Fibroblast of peridontal ligament (primary cell): ENCODE results near the gene ADAMTS20.

Experiments
- DNase-seq: peaks from one replicate; pipeline ENCODE4 v3.0.0-alpha.2; 2010; ENCODE audit errors: extremely low read depth

Gene ADAMTS20

DNA sequence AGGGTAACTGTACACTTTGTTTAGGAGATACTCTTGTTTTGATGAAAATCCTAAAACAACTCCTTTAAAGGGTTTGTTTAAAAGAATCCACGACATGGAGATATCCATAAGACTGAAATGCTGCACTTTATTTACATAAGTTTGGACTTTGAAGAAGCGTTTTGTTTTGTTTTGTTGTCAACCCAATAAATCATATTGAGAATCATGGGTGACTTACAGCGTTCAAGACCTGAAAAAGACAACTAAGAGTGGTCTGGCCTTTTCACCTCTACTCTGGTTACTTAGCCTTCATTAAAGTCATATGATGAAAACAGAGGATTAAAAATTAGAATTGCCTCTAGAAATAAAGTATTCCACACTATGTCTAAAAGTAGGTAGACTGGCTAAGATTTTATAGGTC, 234.8 kb downstream of the ADAMTS20 start:
- no peak for DNase-seq

DNA sequence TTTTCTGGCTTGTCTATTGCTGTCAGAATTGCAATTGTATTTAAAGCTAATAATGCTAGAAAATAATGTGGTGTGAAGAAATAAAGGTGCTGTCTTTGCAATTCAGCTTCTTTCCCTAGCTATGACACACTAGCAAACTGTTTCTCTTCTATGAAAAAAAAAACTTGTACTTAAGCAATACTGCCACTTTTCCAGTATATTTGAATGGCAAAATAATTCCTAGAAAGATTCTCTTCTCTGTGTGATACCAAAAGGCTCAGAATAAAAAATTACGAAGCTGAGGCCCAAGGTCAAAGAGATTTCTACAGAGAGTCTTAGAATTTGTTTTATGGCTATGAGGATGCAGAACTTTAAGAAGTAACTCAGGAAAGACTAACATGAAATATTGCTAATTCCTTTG, 235.5 kb downstream of the ADAMTS20 start:
- DNase-seq: no peak

DNA sequence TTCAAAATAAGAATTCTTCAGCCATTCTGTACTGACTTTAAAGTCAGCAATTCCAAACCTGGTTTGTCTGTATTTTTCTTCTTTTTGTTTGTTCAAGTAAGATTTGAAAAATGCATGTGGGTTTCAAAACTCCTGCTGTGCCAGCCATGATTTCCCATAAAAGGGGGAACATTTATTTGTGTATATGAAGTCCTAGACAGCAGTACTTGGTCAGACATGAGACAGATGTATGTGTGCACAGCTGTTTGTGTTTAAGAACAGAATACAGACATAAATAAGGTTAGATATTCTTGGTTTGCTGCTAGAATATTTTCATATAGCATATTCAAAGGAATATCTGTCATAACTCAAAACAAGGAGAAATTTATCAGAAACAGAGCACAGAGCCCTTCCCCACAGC, 236.0 kb downstream of the ADAMTS20 start:
- peak; percentile 70 for DNase-seq

DNA sequence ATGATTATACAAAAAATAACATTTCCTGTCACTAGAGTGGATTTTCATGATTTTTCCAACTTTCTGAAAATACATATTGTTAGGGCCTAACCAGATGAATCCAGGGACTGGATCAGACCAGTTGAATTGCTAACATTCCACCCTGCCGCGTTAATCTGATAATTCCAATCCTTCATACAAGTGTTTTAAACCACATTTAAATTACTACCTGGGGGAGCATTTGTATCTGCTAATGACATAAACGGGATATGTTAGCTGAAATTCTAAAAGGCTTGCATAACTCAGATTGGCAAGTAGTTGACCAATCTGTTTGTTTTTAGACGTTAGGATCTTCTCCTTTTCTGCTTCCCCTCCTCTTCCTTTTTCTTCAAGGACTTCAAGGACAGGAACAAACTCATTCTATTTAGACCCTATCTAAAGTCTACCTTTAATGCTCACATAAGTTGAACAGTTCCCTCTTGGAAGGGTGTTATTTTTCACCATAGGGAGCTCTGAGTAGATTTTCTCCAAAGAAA, 239.0 kb downstream of the ADAMTS20 start:
- DNase-seq: no peak

DNA sequence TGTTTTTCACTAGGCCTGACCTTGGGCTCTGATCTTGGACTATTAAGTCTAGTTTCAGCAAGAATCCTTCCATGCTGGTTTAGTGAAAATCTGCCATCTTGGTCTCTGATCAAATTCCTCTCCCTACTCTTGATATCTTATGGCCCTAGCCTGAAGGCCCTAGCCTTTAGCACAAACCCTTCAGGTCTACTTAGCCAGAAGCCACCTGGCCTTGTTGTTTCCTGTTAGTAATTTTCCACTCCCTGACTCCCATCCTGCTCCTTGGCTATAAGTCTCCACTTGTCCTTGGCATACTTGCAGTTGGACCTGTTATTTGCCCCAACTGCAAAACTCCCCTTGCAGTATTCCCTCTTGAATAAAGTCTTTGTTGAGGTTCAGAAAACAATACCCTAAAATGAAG, 241.4 kb downstream of the ADAMTS20 start:
- DNase-seq: no peak

DNA sequence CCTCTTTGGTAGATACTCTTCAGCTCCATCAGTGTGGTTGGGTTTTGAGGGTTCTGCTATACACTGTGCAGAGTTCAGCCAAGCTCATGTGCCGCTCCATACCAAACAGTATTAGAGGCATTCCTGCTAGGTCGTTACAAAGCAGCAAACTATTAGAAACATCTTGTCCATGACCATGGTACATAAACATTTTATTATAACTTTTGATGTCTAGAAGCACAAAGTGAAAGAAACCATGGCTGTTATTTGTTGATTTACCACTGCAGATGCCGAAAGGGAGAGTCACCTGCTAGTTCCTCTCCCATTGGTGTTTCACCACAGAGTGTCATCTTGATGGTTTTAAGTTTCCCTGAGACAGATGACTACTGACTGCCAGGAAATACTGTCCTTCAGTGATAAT, 242.0 kb downstream of the ADAMTS20 start:
- peak; percentile 58 for DNase-seq

DNA sequence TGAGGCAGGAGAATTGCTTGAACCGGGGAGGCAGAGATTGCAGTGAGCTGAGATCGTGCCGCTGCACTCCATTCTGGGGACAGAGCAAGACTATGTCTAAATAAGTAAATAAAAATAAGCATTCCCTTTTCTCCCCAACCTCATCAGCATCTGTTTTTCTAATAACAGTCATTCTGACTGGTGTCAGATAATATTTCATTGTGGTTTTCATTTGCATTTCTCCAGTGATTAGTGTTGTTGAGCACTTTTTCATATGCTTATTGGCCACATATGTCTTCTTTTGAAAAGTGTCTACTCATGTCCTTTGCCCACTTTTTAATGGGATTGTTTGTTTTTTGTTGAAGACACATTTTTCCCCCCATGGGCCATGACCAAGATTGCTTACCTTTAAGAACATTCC, 243.2 kb downstream of the ADAMTS20 start:
- no peak for DNase-seq

DNA sequence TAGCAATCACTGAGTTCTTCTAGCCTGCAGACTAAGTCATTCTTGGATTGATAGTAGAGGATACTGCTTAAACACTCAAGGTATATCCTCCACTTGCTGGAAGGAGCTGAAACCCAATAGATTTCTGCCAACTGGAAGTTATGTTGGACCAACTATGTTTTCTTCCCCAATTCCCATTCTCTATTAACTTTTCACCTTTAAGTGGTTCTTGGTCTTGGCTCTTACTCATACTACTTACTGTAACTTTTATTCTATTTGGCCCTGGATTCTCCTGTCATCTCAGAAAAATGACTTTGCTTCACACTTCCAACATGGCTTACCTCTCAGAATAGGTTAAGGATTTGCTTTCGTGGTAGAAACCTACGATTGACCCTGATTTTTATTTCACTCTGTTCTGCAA, 244.9 kb downstream of the ADAMTS20 start:
- no peak for DNase-seq

DNA sequence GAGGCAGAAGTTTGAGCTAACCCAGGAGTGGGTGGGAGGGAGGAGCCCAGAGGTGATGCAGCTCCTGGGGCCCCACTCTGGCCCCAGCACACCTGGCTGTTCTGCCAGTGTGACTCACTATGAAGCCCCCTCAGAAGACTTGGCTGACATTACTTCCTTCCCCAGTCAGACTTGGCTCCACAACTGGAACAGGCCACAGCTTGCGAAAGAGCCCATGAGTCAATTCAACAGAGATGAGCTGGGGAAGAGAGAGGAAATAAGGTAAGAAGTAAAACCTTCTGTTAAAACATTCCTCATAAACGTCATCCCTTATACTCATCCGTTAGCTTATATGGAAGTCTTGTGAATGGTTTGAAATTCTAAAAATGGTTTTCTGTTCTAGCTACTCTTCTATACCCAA, 245.9 kb downstream of the ADAMTS20 start:
- peak; percentile 90 for DNase-seq

DNA sequence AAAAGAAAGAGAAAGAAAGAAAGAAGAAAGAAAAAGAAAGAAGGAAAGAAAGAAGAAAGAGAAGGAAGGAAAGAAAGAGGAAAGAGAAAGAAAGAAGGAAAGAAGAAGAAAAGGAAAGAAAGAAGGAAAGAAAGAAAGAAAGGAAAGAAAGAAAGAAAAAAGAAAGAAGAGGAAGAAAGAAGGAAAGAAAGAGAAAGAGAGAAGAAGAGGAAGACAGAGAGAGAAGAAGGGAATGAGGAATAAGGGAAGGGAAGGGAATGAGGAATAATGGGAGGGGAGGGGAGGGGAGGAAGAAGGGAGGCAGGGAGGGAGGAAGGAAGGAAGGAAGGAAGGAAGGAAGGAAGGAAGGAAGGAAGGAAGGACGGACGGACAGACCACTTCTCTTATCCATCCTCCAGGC, 246.9 kb downstream of the ADAMTS20 start:
- no peak for DNase-seq
